SU-DHL-6 (cell line): ENCODE measurements around the gene MRPL27.

Source experiments
- H2AFZ ChIP-seq: fragments of 200-600 bp; sonication (generic); 2 replicates; pipeline ENCODE4 v1.6.1; 2014; ENCODE audit warnings: low read depth, mild to moderate bottlenecking, moderate library complexity, mixed read lengths, antibody characterized with exemption, low read length; ENCODE audit not compliant: severe bottlenecking
- H3F3A ChIP-seq: fragments of 200-600 bp; shearing (Covaris generic); 2 replicates; pipeline ENCODE4 v1.6.0; 2016; ENCODE audit warnings: antibody characterized with exemption, mild to moderate bottlenecking; ENCODE audit not compliant: insufficient read depth
- H3K27ac ChIP-seq: fragments of 200-600 bp; sonication (generic); 2 replicates; pipeline ENCODE4 v1.5.1; 2016; ENCODE audit warnings: low read depth, mild to moderate bottlenecking, low read length, moderate library complexity, mixed read lengths
- H3K27me3 ChIP-seq: fragments of 200-600 bp; sonication (generic), shearing (Covaris generic); 2 replicates; pipeline ENCODE4 v1.6.0; 2014; ENCODE audit warnings: mild to moderate bottlenecking, low read length
- H3K36me3 ChIP-seq: fragments of 200-600 bp; sonication (generic); 2 replicates; pipeline ENCODE4 v1.6.1; 2014; ENCODE audit warnings: mild to moderate bottlenecking, low read length, mixed read lengths
- H3K4me2 ChIP-seq: fragments of 300-600, 200-600 bp; shearing (Covaris generic), sonication (generic); 2 replicates; pipeline ENCODE4 v1.6.0; 2014; ENCODE audit warnings: low read length, low read depth, mild to moderate bottlenecking; ENCODE audit not compliant: poor library complexity, severe bottlenecking
- H3K4me3 ChIP-seq: fragments of 200-600 bp; sonication (generic); 2 replicates; pipeline ENCODE4 v1.5.1; 2014; ENCODE audit warnings: antibody characterized with exemption, low read length, mild to moderate bottlenecking, mixed read lengths; ENCODE audit not compliant: insufficient read depth, poor library complexity, severe bottlenecking
- H3K79me2 ChIP-seq: fragments of 200-600 bp; sonication (generic); 2 replicates; pipeline ENCODE4 v1.6.1; 2014; ENCODE audit warnings: mild to moderate bottlenecking, low read length, moderate library complexity; ENCODE audit not compliant: insufficient read depth
- H3K9ac ChIP-seq: fragments of 200-600 bp; sonication (generic); 2 replicates; pipeline ENCODE4 v1.7.0; 2014; ENCODE audit warnings: mild to moderate bottlenecking, low read length
- H3K9me2 ChIP-seq: fragments of 200-600 bp; sonication (generic); replicated peaks from 2 replicates; pipeline ENCODE4 v1.6.1; 2014; ENCODE audit warnings: low read length; ENCODE audit not compliant: insufficient read depth
- H3K9me3 ChIP-seq: fragments of 200-600 bp; sonication (generic); 2 replicates; pipeline ENCODE4 v1.6.1; 2014; ENCODE audit warnings: low read length, mixed read lengths; ENCODE audit not compliant: insufficient read depth
- H4K20me1 ChIP-seq: fragments of 200-600 bp; sonication (generic); 2 replicates; pipeline ENCODE4 v1.6.1; 2014; ENCODE audit warnings: low read depth, mild to moderate bottlenecking, antibody characterized with exemption, low read length, moderate library complexity, mixed read lengths
- EZH2phosphoT487 ChIP-seq: fragments of 200-600 bp; sonication (generic), shearing (Covaris generic); conservative IDR thresholded peaks from 2 replicates; pipeline ENCODE4 v1.6.1; 2018; ENCODE audit warnings: mild to moderate bottlenecking, antibody characterized with exemption, low read length, moderate library complexity, mixed read lengths
- TF ChIP-seq, protein P1 (sequence below): fragments of 200-600 bp; sonication (generic); IDR thresholded peaks from one replicate; pipeline ENCODE4 v1.5.1; 2017; ENCODE audit warnings: antibody characterized with exemption, mild to moderate bottlenecking, low read length, moderate library complexity; ENCODE audit not compliant: insufficient read depth, poor library complexity, severe bottlenecking

Gene MRPL27

GRCh38 chr17:50364061-50364458 is 8.9 kb downstream of the MRPL27 start:
- no peak for TF ChIP-seq EZH2phosphoT487
- TF ChIP-seq, protein P1, sequence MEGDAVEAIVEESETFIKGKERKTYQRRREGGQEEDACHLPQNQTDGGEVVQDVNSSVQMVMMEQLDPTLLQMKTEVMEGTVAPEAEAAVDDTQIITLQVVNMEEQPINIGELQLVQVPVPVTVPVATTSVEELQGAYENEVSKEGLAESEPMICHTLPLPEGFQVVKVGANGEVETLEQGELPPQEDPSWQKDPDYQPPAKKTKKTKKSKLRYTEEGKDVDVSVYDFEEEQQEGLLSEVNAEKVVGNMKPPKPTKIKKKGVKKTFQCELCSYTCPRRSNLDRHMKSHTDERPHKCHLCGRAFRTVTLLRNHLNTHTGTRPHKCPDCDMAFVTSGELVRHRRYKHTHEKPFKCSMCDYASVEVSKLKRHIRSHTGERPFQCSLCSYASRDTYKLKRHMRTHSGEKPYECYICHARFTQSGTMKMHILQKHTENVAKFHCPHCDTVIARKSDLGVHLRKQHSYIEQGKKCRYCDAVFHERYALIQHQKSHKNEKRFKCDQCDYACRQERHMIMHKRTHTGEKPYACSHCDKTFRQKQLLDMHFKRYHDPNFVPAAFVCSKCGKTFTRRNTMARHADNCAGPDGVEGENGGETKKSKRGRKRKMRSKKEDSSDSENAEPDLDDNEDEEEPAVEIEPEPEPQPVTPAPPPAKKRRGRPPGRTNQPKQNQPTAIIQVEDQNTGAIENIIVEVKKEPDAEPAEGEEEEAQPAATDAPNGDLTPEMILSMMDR = no peak
- H3K36me3 ChIP-seq = peaks cover 8% of the 10 kb centered on the region
- no peaks in the 10 kb centered on the region for H3K9me2 ChIP-seq
- no peak overlapping the region for H2AFZ ChIP-seq
- H3K9ac ChIP-seq = no peak overlapping the region
- no peaks in the 10 kb centered on the region for H4K20me1 ChIP-seq
- H3K27me3 ChIP-seq = no peaks in the 10 kb centered on the region
- H3F3A ChIP-seq = 0 out of 2 replicates have a peak, but pooled peaks cover 6% of the 10 kb centered on the region
- H3K27ac ChIP-seq = no peak overlapping the region
- no peak overlapping the region for H3K4me2 ChIP-seq
- H3K79me2 ChIP-seq = no peaks in the 10 kb centered on the region
- H3K9me3 ChIP-seq = no peaks in the 10 kb centered on the region
- no peak overlapping the region for H3K4me3 ChIP-seq

- H3F3A ChIP-seq = 0 out of 2 replicates have a peak, but pooled peaks cover 6% of the 10 kb centered on the region
- no peak overlapping the region for H2AFZ ChIP-seq
- no peaks in the 10 kb centered on the region for H3K27me3 ChIP-seq
- no peaks in the 10 kb centered on the region for H3K9me2 ChIP-seq
- no peak overlapping the region for H3K4me2 ChIP-seq
- H3K9me3 ChIP-seq = no peaks in the 10 kb centered on the region
- peaks cover 2% of the 10 kb centered on the region for H3K36me3 ChIP-seq
- no peak overlapping the region for H3K27ac ChIP-seq
- no peak overlapping the region for H3K4me3 ChIP-seq
- TF ChIP-seq, protein P1 = no peak
- TF ChIP-seq EZH2phosphoT487 = no peak
- H4K20me1 ChIP-seq = no peaks in the 10 kb centered on the region
- H3K9ac ChIP-seq = no peak overlapping the region
- H3K79me2 ChIP-seq = no peaks in the 10 kb centered on the region
Observed at GRCh38 chr17:50363217-50364060, 9.5 kb downstream of the MRPL27 start.

DNA sequence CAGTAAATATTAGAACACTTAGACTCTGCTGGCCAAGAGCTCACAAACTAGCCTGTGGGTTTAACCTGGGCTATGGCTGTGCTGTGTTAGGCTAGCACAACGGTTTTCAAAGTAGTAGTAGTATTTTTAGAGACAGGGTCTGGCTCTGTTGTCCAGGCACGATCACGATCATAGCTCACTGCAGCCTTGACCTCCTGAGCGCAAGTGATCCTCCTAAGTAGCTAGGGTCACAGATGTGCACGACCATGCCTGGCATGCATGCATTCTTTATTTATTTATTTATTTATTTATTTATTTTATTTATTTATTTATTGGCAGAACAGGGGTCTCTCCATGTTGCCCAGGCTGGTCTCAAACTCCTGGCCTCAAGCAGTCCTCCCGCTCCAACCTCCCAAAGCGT is 10.3 kb downstream of the MRPL27 start:
- Histone ChIP-seq H3F3A (0 out of 2 replicates have a peak, but pooled peaks cover 6% of the 10 kb centered on the region), H3K9me3 (no peaks in the 10 kb centered on the region), H3K27ac (no peak overlapping the region), H3K79me2 (no peaks in the 10 kb centered on the region), H3K4me2 (no peak overlapping the region), H3K9ac (no peak overlapping the region), H2AFZ (no peak overlapping the region), H3K9me2 (no peaks in the 10 kb centered on the region), H3K36me3 (no peaks in the 10 kb centered on the region), H3K4me3 (no peak overlapping the region), H4K20me1 (no peaks in the 10 kb centered on the region), H3K27me3 (no peaks in the 10 kb centered on the region)
- TF ChIP-seq, protein P1 = no peak
- TF ChIP-seq EZH2phosphoT487 = no peak
